K562 (cell line): Measurements from ENCODE around the gene TFAP2E. TPM values are rescaled to one million over a fixed set of nuclear protein-coding genes. Genes with fewer than 3 reads are reported as not detected.

ENCODE experiments used
- ATAC-seq: fragments of 200-7000 bp; cut with Tn5 transposase; 3 replicates; pipeline ENCODE4 v1.9.1; 2020; ENCODE audit warnings: moderate library complexity
- BruUV-seq: library from RNA; stranded (reverse); fragments of 400-500 nt; replicated peaks from 2 replicates; lab custom pipeline; 2021; lab: Mats Ljungman, UMichigan
- CTCF ChIA-PET: fragments of 300-600 bp; formaldehyde crosslinking; extraction: SDS; loops from one replicate; lab custom pipeline; 2021; ENCODE audit warnings: low intra/inter-chr PET ratio; lab: Yijun Ruan, JAX
- POLR2A ChIA-PET: fragments of 300-600, 350-650 bp; sonication (Branson Sonifier 250); formaldehyde crosslinking; extraction: SDS; loops from one replicate; lab custom pipeline; 2021; ENCODE audit warnings: antibody characterized with exemption, inconsistent platforms; lab: Yijun Ruan, JAX
- DNase-seq, 4 experiments: peaks; one replicate each; pipeline versions ENCODE4 v3.0.0 to v3.0.0-alpha.2; 2011 to 2018; ENCODE audit warnings: low spot score in 3 of 4, mixed read lengths in 3 of 4; ENCODE audit errors: extremely low read depth in 1 of 4
- FAIRE-seq: peaks from 2 replicates; lab custom pipeline; 2011; peaks lifted over from hg19 to GRCh38; lab: Jason Lieb, UNC
- H2AFZ ChIP-seq: 2 replicates; pipeline ENCODE4 v1.6.0; 2011; ENCODE audit warnings: low read depth, low read length, control low read depth, inconsistent platforms
- H3K27ac ChIP-seq: fragments of 200-600 bp; 3 replicates; pipeline ENCODE4 v1.8.0; 2011; ENCODE audit warnings: low read depth, mild to moderate bottlenecking, control low read depth, inconsistent platforms, low read length, moderate library complexity, mixed read lengths; ENCODE audit errors: extremely low read depth
- H3K27me3 ChIP-seq, 2 experiments: fragments of 300-600 bp in 1 of 2; 2 replicates in 1 of 2; 3 replicates in 1 of 2; pipeline versions ENCODE4 v1.6.0 to v1.8.0; 2011; ENCODE audit warnings: inconsistent platforms in 2 of 2, low read length in 2 of 2, mild to moderate bottlenecking in 1 of 2, mixed read lengths in 1 of 2, moderate library complexity in 1 of 2; ENCODE audit not compliant: control insufficient read depth in 2 of 2, insufficient read depth in 2 of 2
- H3K36me3 ChIP-seq: fragments of 300-600 bp; 3 replicates; pipeline ENCODE4 v1.8.0; 2011; ENCODE audit warnings: mild to moderate bottlenecking, low read length, inconsistent platforms; ENCODE audit not compliant: control insufficient read depth, insufficient read depth
- H3K4me1 ChIP-seq, 2 experiments: fragments of 200-600 bp in 1 of 2; replicated peaks in 1 of 2; 2 replicates in 1 of 2; 3 replicates in 1 of 2; pipeline versions ENCODE4 v1.5.1 to v1.8.0; 2011; ENCODE audit warnings: inconsistent platforms in 2 of 2, low read length in 2 of 2, mild to moderate bottlenecking in 1 of 2, mixed read lengths in 1 of 2, moderate library complexity in 1 of 2; ENCODE audit not compliant: control insufficient read depth in 2 of 2, insufficient read depth in 2 of 2
- H3K4me2 ChIP-seq: 2 replicates; pipeline ENCODE4 v1.6.1; 2011; ENCODE audit warnings: low read length, control low read depth, inconsistent platforms, mixed read lengths; ENCODE audit not compliant: insufficient read depth
- H3K4me3 ChIP-seq: fragments of 200-600 bp; sonication (generic), shearing (Covaris generic); 2 replicates; pipeline ENCODE4 v1.5.1; 2016; ENCODE audit warnings: control low read depth, inconsistent platforms
- H3K79me2 ChIP-seq: fragments of 200-600 bp; 3 replicates; pipeline ENCODE4 v1.8.0; 2011; ENCODE audit warnings: low read length, inconsistent platforms; ENCODE audit not compliant: control insufficient read depth, insufficient read depth
- H3K9ac ChIP-seq, 2 experiments: 2 replicates each; pipeline versions ENCODE4 v1.6.0 to v1.6.1; 2011; ENCODE audit warnings: low read depth in 2 of 2, low read length in 2 of 2, control low read depth in 1 of 2, inconsistent platforms in 1 of 2, mild to moderate bottlenecking in 1 of 2, mixed read lengths in 1 of 2; ENCODE audit not compliant: insufficient read depth in 1 of 2
- H3K9me1 ChIP-seq: one replicate; pipeline ENCODE4 v1.6.0; 2011; ENCODE audit warnings: inconsistent platforms, mild to moderate bottlenecking, low read length, moderate library complexity; ENCODE audit not compliant: control insufficient read depth, insufficient read depth
- H3K9me3 ChIP-seq: replicated peaks from 2 replicates; pipeline ENCODE4 v1.5.1; 2011; ENCODE audit warnings: low read depth, low read length, inconsistent platforms; ENCODE audit not compliant: control insufficient read depth, insufficient read depth
- H4K20me1 ChIP-seq: replicated peaks from 2 replicates; pipeline ENCODE4 v1.6.1; 2011; ENCODE audit warnings: low read length, inconsistent platforms, mixed read lengths; ENCODE audit not compliant: control insufficient read depth, insufficient read depth
- ASH1L ChIP-seq: fragments of 450-650 bp; IDR thresholded peaks from 2 replicates; pipeline ENCODE4 v1.6.1; 2018; ENCODE audit warnings: borderline replicate concordance, mild to moderate bottlenecking, low read depth; ENCODE audit not compliant: partially characterized antibody
- DMBX1 ChIP-seq: fragments of 250-450 bp; sonication (Bioruptor Pico); IDR thresholded peaks from 2 replicates; pipeline ENCODE4 v1.8.0; 2022; ENCODE audit warnings: inconsistent platforms, mild to moderate bottlenecking, moderate library complexity, borderline replicate concordance
- E2F5 ChIP-seq: sonication (generic); formaldehyde crosslinking; IDR thresholded peaks from 2 replicates; pipeline ENCODE4 v1.8.0; 2022; ENCODE audit warnings: mild to moderate bottlenecking, missing genetic modification reagents
- EGR1 ChIP-seq: fragments of 450-650 bp; conservative IDR thresholded peaks from 2 replicates; pipeline ENCODE4 v1.6.1; 2017; ENCODE audit warnings: mild to moderate bottlenecking
- ETS2 ChIP-seq: IDR thresholded peaks from 2 replicates; pipeline ENCODE4 v1.6.1; 2016; ENCODE audit warnings: borderline replicate concordance, missing genetic modification characterization, mild to moderate bottlenecking, moderate library complexity, missing compliant biosample characterization; ENCODE audit not compliant: poor library complexity, severe bottlenecking
- HEY1 ChIP-seq: fragments of 250-450 bp; sonication (Bioruptor Pico); IDR thresholded peaks from 2 replicates; pipeline ENCODE4 v1.5.0; 2020; ENCODE audit warnings: mild to moderate bottlenecking, moderate library complexity, borderline replicate concordance
- MEIS2 ChIP-seq: fragments of 450-650 bp; IDR thresholded peaks from 2 replicates; pipeline ENCODE4 v1.6.1; 2014; ENCODE audit warnings: mild to moderate bottlenecking; ENCODE audit not compliant: partially characterized antibody
- NCOR1 ChIP-seq: fragments of 450-650 bp; IDR thresholded peaks from 2 replicates; pipeline ENCODE4 v1.6.1; 2016; ENCODE audit warnings: mild to moderate bottlenecking, moderate library complexity
- PKNOX1 ChIP-seq: fragments of 450-650 bp; IDR thresholded peaks from 2 replicates; pipeline ENCODE4 v1.6.1; 2016
- SIRT6 ChIP-seq: IDR thresholded peaks from one replicate; pipeline ENCODE4 v1.6.1; 2012; ENCODE audit warnings: low read depth, mild to moderate bottlenecking, control low read depth, inconsistent platforms, low read length, moderate library complexity
- ZBTB33 ChIP-seq: sonication (generic); formaldehyde crosslinking; IDR thresholded peaks from 2 replicates; pipeline ENCODE4 v1.8.1; 2023; ENCODE audit warnings: mild to moderate bottlenecking, missing genetic modification reagents
- ZNF143 ChIP-seq: sonication (generic); formaldehyde crosslinking; IDR thresholded peaks from 2 replicates; pipeline ENCODE4 v1.9.0; 2022; ENCODE audit warnings: mild to moderate bottlenecking, missing genetic modification reagents
- ZNF165 ChIP-seq: fragments of 250-450 bp; sonication (Bioruptor Pico); IDR thresholded peaks from 2 replicates; pipeline ENCODE4 v1.4.0; 2020; ENCODE audit warnings: borderline replicate concordance
- ZSCAN32 ChIP-seq: fragments of 450-650 bp; formaldehyde crosslinking; IDR thresholded peaks from 2 replicates; pipeline ENCODE4 v1.4.0; 2020; ENCODE audit warnings: mild to moderate bottlenecking, moderate library complexity
- WGBS: fragments of 100-300 bp; shearing (Covaris generic); methylation state at CpG from one replicate; pipeline ENCODE4 v1.1.6; 2016; ENCODE audit warnings: low coverage, mixed read lengths; ENCODE audit not compliant: insufficient coverage; ENCODE audit errors: missing lambda C conversion rate; 5-methylcytosine and 5-hydroxymethylcytosine counted together
- in situ Hi-C: fragments of 300-500 bp; cut with MboI; formaldehyde crosslinking; loops from 4 replicates; pipeline ENCODE4 v1.15.0; 2018; ENCODE audit warnings: inconsistent platforms, mixed read lengths
- intact Hi-C: fragments of 100-400 bp; cut with micrococcal nuclease; formaldehyde crosslinking; loops from 2 replicates; pipeline ENCODE4 v1.14.2; 2022
- polyA plus RNA-seq, 8 experiments: library from polyadenylated mRNA; depleted of rRNA in 4 of 8; stranded (reverse) in 5 of 8; unstranded in 3 of 8; fragments of >200 nt; fragmentation: Nextera tagmentation in 2 of 8; fragmentation: Illumina TruSeq in 1 of 8; extraction: Ambion mirVana in 2 of 8; extraction: Trizol in 1 of 8; gene quantifications; 2 replicates each; pipeline versions ENCODE4 v1.2.1 to v1.2.3, GENCODE V29; 2011 to 2014; ENCODE audit warnings: inconsistent platforms in 1 of 8, missing spikeins in 1 of 8
- total RNA-seq, 7 experiments: library from RNA; depleted of rRNA in 6 of 7; stranded (reverse); fragments of >200 nt in 6 of 7; fragmentation: Illumina TruSeq in 2 of 7; extraction: Trizol in 2 of 7; gene quantifications; 2 replicates each; pipeline versions ENCODE4 v1.2.1 to v1.2.3, GENCODE V29; 2011 to 2021; ENCODE audit warnings: low replicate concordance in 1 of 7

Gene TFAP2E
- total and polyA plus RNA-seq, 9 of the 15 experiments (the other 6 are each of a cell fraction or from before 2014, with no cell fraction given) = 0.03 to 0.11 (median 0.07) TPM; not detected in 4

GRCh38 chr1:35591211-35591610 is 18.1 kb downstream of the TFAP2E start (continued):
- no peak for TF ChIP-seq EGR1

GRCh38 chr1:35592991-35593769 is 20.1 kb downstream of the TFAP2E start:
- DNase-seq (no peak), FAIRE-seq (peak; percentile 40), ATAC-seq (peak; percentile 37)
- Histone ChIP-seq H3K36me3 (peaks cover 20% of the 10 kb centered on the region; the same call in 2 of the 3 replicates), H3K27ac (no peak overlapping the region), H3K9me3 (no peaks in the 10 kb centered on the region), H2AFZ (no peak overlapping the region), H3K79me2 (no peaks in the 10 kb centered on the region), H4K20me1 (no peaks in the 10 kb centered on the region), H3K4me1 (peaks cover 4 to 9% of the 10 kb centered on the region in 2 experiments; a peak in 3 of 5 replicates), H3K27me3 (no peaks in the 10 kb centered on the region), H3K4me2 (no peak overlapping the region), H3K9me1 (no peaks in the 10 kb centered on the region), H3K4me3 (no peak overlapping the region), H3K9ac (no peak overlapping the region)
- no TSS peak for BruUV-seq
- POLR2A ChIA-PET = interaction anchor here (0.6 to 1.9 kb wide), 7 partner anchors 8 to 729 kb away, joined by 3 to 17 read pairs (median 5); no protein-coding TSS in a partner anchor
- CTCF ChIA-PET = no interaction called here
- in situ Hi-C loops (no loop called here), intact Hi-C loops (no loop called here)
- WGBS = 48% methylated on average over 8 of the region's 8 CpGs
- TF ChIP-seq MEIS2 = peak; percentile 77
- TF ChIP-seq DMBX1 (CRISPR knock-in tag) = no peak
- TF ChIP-seq ASH1L = no peak
- TF ChIP-seq HEY1 (CRISPR knock-in tag) = no peak
- TF ChIP-seq ZNF143 = no peak
- TF ChIP-seq ZBTB33 (CRISPR knock-in tag) = no peak
- TF ChIP-seq NCOR1 = no peak
- no peak for TF ChIP-seq ETS2 (tag)
- TF ChIP-seq ZSCAN32 (CRISPR knock-in tag) = no peak
- peak; percentile 37 for TF ChIP-seq PKNOX1
- TF ChIP-seq ZNF165 (CRISPR knock-in tag) = no peak
- no peak for TF ChIP-seq SIRT6
- 0 out of 2 replicates have a peak, but pooled peaks have one; percentile 25 for TF ChIP-seq E2F5 (CRISPR knock-in tag)
